Embryonic facial prominence (tissue), 1 donor: ENCODE data around the gene NES.

Experiments
- DNase-seq: peaks from one replicate; pipeline ENCODE4 v3.0.0-alpha.2; 2016; ENCODE audit errors: extremely low spot score

The NES gene

GRCh38 chr1:156703741-156704140 lies 26.5 kb upstream of the NES start:
- no peak for DNase-seq

GRCh38 chr1:156703336-156703735 lies 26.1 kb upstream of the NES start:
- no peak for DNase-seq

GRCh38 chr1:156700736-156701531 lies 23.7 kb upstream of the NES start:
- DNase-seq = no peak

- DNase-seq = no peak
These were observed 21.8 kb upstream of the NES start for GRCh38 chr1:156698995-156699394.

- DNase-seq = no peak
These were observed 20.3 kb upstream of the NES start for GRCh38 chr1:156697481-156697880.

- DNase-seq = no peak
These were observed 19.5 kb upstream of the NES start for GRCh38 chr1:156696755-156697154.

- no peak for DNase-seq
These were observed 17.4 kb upstream of the NES start for GRCh38 chr1:156694690-156694962.

GRCh38 chr1:156693848-156694689 lies 16.9 kb upstream of the NES start:
- no peak for DNase-seq

GRCh38 chr1:156692925-156693847 lies 16.0 kb upstream of the NES start:
- no peak for DNase-seq

- no peak for DNase-seq
These were observed 15.3 kb upstream of the NES start for GRCh38 chr1:156692441-156692924.

GRCh38 chr1:156691665-156692440 lies 14.6 kb upstream of the NES start:
- DNase-seq = no peak

GRCh38 chr1:156691191-156691590 lies 14.0 kb upstream of the NES start:
- no peak for DNase-seq

GRCh38 chr1:156690675-156691036 lies 13.4 kb upstream of the NES start:
- no peak for DNase-seq

GRCh38 chr1:156689953-156690674 lies 12.9 kb upstream of the NES start:
- no peak for DNase-seq

GRCh38 chr1:156689035-156689952 lies 12.1 kb upstream of the NES start:
- peak; percentile 70 for DNase-seq

GRCh38 chr1:156684227-156684782 lies 7.1 kb upstream of the NES start:
- no peak for DNase-seq

- no peak for DNase-seq
These were observed 5.1 kb upstream of the NES start for GRCh38 chr1:156682166-156682890.

- no peak for DNase-seq
These were observed 4.2 kb upstream of the NES start for GRCh38 chr1:156681196-156681960.
